Rectal smooth muscle tissue (tissue), 1 donor: ENCODE data around the gene VEGFA.

Source experiments
- H3K27ac ChIP-seq: one replicate; pipeline ENCODE4 v1.7.0; 2013; ENCODE audit warnings: low read depth, low read length, inconsistent platforms
- H3K27me3 ChIP-seq: one replicate; pipeline ENCODE4 v1.7.0; 2013; ENCODE audit warnings: low read length; ENCODE audit not compliant: control insufficient read depth, insufficient read depth
- H3K36me3 ChIP-seq: one replicate; pipeline ENCODE4 v1.7.0; 2013; ENCODE audit warnings: low read length; ENCODE audit not compliant: control insufficient read depth, insufficient read depth
- H3K4me1 ChIP-seq: one replicate; pipeline ENCODE4 v1.7.0; 2013; ENCODE audit warnings: low read length; ENCODE audit not compliant: control insufficient read depth, insufficient read depth
- H3K4me3 ChIP-seq: one replicate; pipeline ENCODE4 v1.7.0; 2013; ENCODE audit warnings: low read length
- H3K9ac ChIP-seq: one replicate; pipeline ENCODE4 v1.7.0; 2013; ENCODE audit warnings: low read length

The VEGFA gene

GRCh38 chr6:43803055-43803782 lies 33.2 kb downstream of the VEGFA start:
- H3K27me3 ChIP-seq: no peaks in the 10 kb centered on the region
- H3K4me1 ChIP-seq: no peaks in the 10 kb centered on the region
- H3K36me3 ChIP-seq: no peaks in the 10 kb centered on the region
- H3K27ac ChIP-seq: no peak overlapping the region
- H3K4me3 ChIP-seq: no peak overlapping the region
- no peak overlapping the region for H3K9ac ChIP-seq

DNA sequence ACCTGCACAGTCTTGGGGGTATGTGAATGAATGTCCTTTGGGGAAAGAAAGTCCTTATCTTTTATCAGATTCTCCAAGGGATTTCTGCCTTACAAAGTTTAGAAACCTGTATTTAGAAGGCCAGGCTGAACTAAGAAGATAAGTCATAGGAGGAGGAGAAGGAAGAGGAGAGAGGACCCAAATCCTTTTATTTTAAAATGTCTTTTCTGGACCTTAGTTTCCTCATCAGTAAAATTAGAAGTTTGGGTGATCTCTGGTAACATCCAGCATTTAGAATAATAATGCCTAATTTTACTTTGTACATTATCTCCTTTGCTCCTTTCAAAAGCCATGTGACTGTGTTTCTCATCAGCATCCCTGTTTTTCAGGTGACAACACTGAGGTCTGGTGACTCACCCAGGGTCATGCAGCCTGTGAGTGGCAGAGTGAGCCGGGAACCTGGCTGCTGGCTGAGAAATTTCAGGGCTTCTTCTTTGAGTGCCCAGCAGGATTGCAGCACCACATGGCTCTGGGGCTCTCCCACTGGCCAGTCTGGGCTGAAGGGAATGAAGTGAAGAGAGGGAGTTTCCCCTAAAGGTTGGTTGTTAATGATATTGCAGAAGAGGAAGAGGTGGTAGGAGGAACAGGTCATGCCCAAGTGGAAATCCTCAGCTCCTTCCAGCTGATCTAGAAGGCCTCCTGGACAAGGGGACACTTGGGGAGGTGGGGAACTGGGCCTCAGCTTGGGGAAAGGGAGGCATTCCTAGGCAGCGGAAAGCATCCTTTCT lies 34.0 kb downstream of the VEGFA start:
- Histone ChIP-seq H3K27ac (no peak overlapping the region), H3K27me3 (no peaks in the 10 kb centered on the region), H3K4me3 (no peak overlapping the region), H3K9ac (no peak overlapping the region), H3K36me3 (no peaks in the 10 kb centered on the region), H3K4me1 (no peaks in the 10 kb centered on the region)

- no peak overlapping the region for H3K9ac ChIP-seq
- H3K36me3 ChIP-seq: no peaks in the 10 kb centered on the region
- H3K4me3 ChIP-seq: no peak overlapping the region
- no peak overlapping the region for H3K27ac ChIP-seq
- H3K4me1 ChIP-seq: no peaks in the 10 kb centered on the region
- no peaks in the 10 kb centered on the region for H3K27me3 ChIP-seq
These were observed 34.7 kb downstream of the VEGFA start for GRCh38 chr6:43804550-43805223.

DNA sequence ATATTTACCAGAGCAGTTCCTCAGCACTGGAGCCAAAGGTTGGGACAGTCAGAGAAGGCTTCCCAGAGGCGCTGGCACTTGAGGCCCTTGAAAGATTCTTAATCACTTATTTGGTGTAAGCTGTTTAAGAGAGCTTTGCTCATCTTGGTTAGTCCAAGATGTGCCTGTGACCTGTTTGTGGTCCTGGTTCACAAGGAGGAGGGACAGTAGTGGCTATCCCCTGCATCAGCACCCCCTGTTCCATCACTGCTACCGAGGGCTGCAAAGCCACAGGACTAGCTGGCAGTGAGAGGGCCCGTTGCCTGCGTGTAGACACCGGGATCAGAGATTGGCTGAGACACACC lies 35.7 kb downstream of the VEGFA start:
- Histone ChIP-seq H3K27ac (no peak overlapping the region), H3K4me3 (no peak overlapping the region), H3K4me1 (no peaks in the 10 kb centered on the region), H3K36me3 (no peaks in the 10 kb centered on the region), H3K9ac (no peak overlapping the region), H3K27me3 (no peaks in the 10 kb centered on the region)

- no peak overlapping the region for H3K9ac ChIP-seq
- no peak overlapping the region for H3K27ac ChIP-seq
- H3K27me3 ChIP-seq: no peaks in the 10 kb centered on the region
- no peaks in the 10 kb centered on the region for H3K36me3 ChIP-seq
- H3K4me1 ChIP-seq: no peaks in the 10 kb centered on the region
- H3K4me3 ChIP-seq: no peak overlapping the region
These were observed 36.2 kb downstream of the VEGFA start for GRCh38 chr6:43806043-43806757.

DNA sequence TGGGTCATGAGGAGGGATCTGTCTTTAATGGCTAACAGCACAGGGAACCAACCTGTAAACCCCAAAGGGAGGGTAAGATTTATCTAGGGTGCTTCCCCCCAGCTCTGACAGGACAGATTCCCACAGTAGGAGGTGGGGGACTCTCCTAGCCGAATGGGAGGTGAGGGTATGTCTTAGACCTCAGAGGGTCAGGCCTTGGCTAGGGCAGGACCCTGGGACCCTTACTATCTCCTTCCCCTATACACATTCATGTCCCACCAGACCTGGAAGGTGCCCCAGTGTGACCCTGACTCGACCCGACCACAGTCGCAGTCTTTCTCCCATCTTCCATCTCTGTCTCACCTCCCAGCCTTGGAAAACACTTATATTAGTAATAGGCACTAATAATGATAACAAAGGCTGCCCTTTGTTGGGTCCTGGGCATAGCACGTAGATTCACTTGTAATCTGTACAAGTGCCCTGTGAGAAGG lies 36.8 kb downstream of the VEGFA start:
- H3K27me3 ChIP-seq: no peaks in the 10 kb centered on the region
- no peaks in the 10 kb centered on the region for H3K4me1 ChIP-seq
- no peak overlapping the region for H3K4me3 ChIP-seq
- no peak overlapping the region for H3K27ac ChIP-seq
- no peak overlapping the region for H3K9ac ChIP-seq
- no peaks in the 10 kb centered on the region for H3K36me3 ChIP-seq

GRCh38 chr6:43807228-43808061 lies 37.4 kb downstream of the VEGFA start:
- H3K27ac ChIP-seq: no peak overlapping the region
- no peaks in the 10 kb centered on the region for H3K36me3 ChIP-seq
- no peak overlapping the region for H3K4me3 ChIP-seq
- no peaks in the 10 kb centered on the region for H3K27me3 ChIP-seq
- no peak overlapping the region for H3K9ac ChIP-seq
- no peaks in the 10 kb centered on the region for H3K4me1 ChIP-seq

DNA sequence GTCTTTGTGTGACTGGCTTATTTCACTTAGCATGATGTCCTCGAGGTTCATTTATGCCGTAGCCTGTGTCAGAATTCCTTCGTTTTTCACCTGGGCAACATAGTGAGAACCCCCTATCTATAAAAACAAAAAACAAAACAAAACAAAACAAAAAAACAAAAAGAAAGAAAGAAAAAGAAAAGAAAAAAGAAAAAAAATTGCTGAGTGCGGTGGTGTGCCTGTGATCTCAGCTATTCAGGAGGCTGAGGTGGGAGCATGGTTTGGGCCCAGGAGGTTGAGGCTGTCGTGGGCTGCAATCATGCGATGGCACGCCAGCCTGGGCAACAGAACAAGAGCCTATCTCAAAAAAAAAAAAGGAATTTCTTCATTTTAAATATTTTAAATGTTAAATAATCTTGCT lies 38.4 kb downstream of the VEGFA start:
- H3K27me3 ChIP-seq: no peaks in the 10 kb centered on the region
- no peak overlapping the region for H3K9ac ChIP-seq
- no peak overlapping the region for H3K4me3 ChIP-seq
- no peaks in the 10 kb centered on the region for H3K4me1 ChIP-seq
- H3K27ac ChIP-seq: no peak overlapping the region
- H3K36me3 ChIP-seq: no peaks in the 10 kb centered on the region

DNA sequence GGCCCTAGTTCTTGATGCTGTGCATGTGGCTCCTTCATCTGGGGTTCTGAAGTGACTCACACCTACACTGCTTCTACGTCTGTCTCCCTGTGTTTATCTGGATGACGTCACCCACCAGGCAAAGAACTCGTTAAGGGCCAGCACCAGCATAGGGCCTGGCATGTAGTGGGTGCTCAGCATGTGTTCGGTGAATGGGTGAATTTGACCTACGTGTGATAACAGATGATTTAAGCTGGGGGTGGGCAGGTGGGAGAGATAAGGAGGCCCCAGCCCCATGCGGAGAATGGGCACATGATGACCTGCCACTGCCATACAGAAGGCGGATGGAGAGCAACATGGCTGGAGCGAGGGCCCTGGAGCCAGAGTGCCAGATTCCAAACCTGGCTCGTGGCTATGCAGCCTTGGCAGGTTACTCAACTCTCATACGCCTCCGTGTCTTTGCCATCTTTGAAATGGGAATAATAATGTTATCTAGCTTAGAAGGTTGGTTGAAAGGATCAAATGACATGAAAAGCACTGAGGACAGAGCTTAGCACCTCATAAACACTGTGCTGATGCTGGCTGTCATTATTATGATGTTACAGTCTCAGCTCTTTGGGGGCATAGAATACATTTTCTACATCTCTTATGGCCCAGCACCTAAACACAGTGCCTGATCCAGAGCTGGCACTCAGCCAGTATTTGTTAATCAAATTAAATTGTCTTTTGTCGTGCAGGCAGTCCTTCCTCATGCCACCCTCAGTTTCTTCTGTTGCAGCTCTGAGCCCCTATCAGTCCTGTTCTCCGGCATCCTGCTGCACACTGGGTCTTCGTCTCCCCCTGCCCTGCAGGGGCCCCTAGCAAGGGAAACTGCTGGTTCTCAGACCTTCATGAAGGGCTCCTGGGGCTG lies 39.6 kb downstream of the VEGFA start:
- no peaks in the 10 kb centered on the region for H3K4me1 ChIP-seq
- H3K4me3 ChIP-seq: no peak overlapping the region
- H3K36me3 ChIP-seq: no peaks in the 10 kb centered on the region
- H3K27ac ChIP-seq: no peak overlapping the region
- no peak overlapping the region for H3K9ac ChIP-seq
- H3K27me3 ChIP-seq: no peaks in the 10 kb centered on the region

DNA sequence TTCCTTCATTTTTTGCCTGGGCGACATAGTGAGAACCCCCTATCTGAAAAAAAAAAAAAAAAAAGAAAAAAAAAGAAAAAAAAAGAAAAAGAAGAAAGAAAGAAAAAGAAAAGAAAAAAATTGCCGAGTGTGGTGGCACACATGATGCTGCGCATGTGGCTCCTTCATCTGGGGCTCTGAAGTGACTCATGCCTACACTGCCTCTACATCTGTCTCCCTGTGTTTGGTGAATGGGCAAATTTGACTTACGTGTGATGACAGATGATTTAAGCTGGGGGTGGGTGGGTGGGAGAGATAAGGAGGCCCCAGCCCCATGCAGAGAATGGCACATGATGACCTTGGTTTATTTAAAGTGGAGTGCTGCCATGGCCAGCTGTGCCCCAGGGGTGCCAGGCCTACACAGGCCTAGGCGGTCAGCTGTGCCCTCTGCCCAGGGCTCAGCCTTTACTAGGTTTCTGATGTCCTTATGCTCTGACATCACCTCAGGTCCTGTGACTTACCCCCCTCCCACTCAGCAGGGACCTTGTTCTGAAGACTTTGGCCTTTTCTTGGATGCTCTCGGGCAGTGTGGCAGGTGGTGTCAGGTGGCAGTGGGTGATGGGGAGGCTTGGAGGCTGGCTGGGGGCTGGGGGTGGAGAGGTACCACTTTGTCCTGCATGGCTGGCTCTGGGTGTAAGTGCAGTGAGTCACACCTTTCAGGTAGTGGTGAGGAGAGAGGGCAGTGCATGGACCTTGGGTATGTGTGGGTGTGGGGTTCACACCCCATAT lies 41.1 kb downstream of the VEGFA start:
- no peaks in the 10 kb centered on the region for H3K4me1 ChIP-seq
- H3K4me3 ChIP-seq: no peak overlapping the region
- H3K9ac ChIP-seq: no peak overlapping the region
- H3K36me3 ChIP-seq: no peaks in the 10 kb centered on the region
- no peak overlapping the region for H3K27ac ChIP-seq
- no peaks in the 10 kb centered on the region for H3K27me3 ChIP-seq
